H1 (cell line): ENCODE data around the gene SLC35F3. TPM values are rescaled to one million over a fixed set of nuclear protein-coding genes. Genes with fewer than 3 reads are reported as not detected.

ENCODE experiments used
- CTCF ChIA-PET: fragments of 300-600 bp; sonication (Branson Sonifier 250); formaldehyde crosslinking; loops from one replicate; lab custom pipeline; 2021; ENCODE audit not compliant: partially characterized antibody; lab: Charles Lee
- POLR2A ChIA-PET: fragments of 300-600 bp; sonication (Branson Sonifier 250); formaldehyde crosslinking; loops from one replicate; lab custom pipeline; 2021; ENCODE audit warnings: inconsistent platforms; ENCODE audit not compliant: partially characterized antibody; lab: Charles Lee
- DNase-seq, 2 experiments: peaks; one replicate each; pipeline versions ENCODE4 v3.0.0 to v3.0.0-alpha.2; 2010 to 2022; ENCODE audit warnings: low spot score in 2 of 2, low read depth in 1 of 2, mixed read lengths in 1 of 2
- FAIRE-seq: peaks from 2 replicates; lab custom pipeline; 2011; peaks lifted over from hg19 to GRCh38; lab: Jason Lieb, UNC
- H2AFZ ChIP-seq: 2 replicates; pipeline ENCODE4 v1.8.1; 2012; ENCODE audit warnings: low read length, inconsistent platforms
- H2AK5ac ChIP-seq: 2 replicates; pipeline ENCODE4 v1.6.1; 2013; ENCODE audit warnings: low read depth, low read length
- H2BK120ac ChIP-seq: replicated peaks from 2 replicates; pipeline ENCODE3; 2013; ENCODE audit warnings: low read depth, low read length, inconsistent platforms
- H2BK12ac ChIP-seq: 2 replicates; pipeline ENCODE4 v1.6.1; 2013; ENCODE audit warnings: low read depth, low read length
- H2BK15ac ChIP-seq: 2 replicates; pipeline ENCODE4 v1.6.1; 2013; ENCODE audit warnings: low read length
- H2BK20ac ChIP-seq: 2 replicates; pipeline ENCODE4 v1.6.1; 2013; ENCODE audit warnings: low read length
- H2BK5ac ChIP-seq: 2 replicates; pipeline ENCODE4 v1.6.1; 2013; ENCODE audit warnings: low read depth, low read length
- H3K14ac ChIP-seq: 2 replicates; pipeline ENCODE4 v1.6.1; 2013; ENCODE audit warnings: inconsistent platforms; ENCODE audit not compliant: insufficient read length
- H3K18ac ChIP-seq: 2 replicates; pipeline ENCODE4 v1.6.1; 2013; ENCODE audit warnings: low read length; ENCODE audit errors: extremely low read depth
- H3K23ac ChIP-seq: 2 replicates; pipeline ENCODE4 v1.6.1; 2013; ENCODE audit warnings: inconsistent platforms; ENCODE audit not compliant: insufficient read length
- H3K23me2 ChIP-seq: 2 replicates; pipeline ENCODE4 v1.6.1; 2013; ENCODE audit warnings: low read depth, low read length
- H3K27ac ChIP-seq: 2 replicates; pipeline ENCODE4 v1.6.1; 2011; ENCODE audit warnings: low read depth, low read length, inconsistent platforms
- H3K27me3 ChIP-seq, 4 experiments: replicated peaks in 1 of 4; 1 replicate in 1 of 4; 2 replicates in 3 of 4; pipeline versions ENCODE4 v1.6.1 to v1.8.1; 2011 to 2013; ENCODE audit warnings: low read length in 3 of 4, mild to moderate bottlenecking in 3 of 4, inconsistent platforms in 2 of 4, mixed read lengths in 2 of 4, moderate library complexity in 1 of 4; ENCODE audit not compliant: control insufficient read depth in 3 of 4, insufficient read depth in 3 of 4; ENCODE audit errors: extremely low read depth in 1 of 4
- H3K36me3 ChIP-seq, 4 experiments: 2 replicates each; pipeline versions ENCODE4 v1.6.1 to v1.8.1; 2011 to 2013; ENCODE audit warnings: mild to moderate bottlenecking in 4 of 4, low read length in 3 of 4, moderate library complexity in 2 of 4, control low read depth in 1 of 4, inconsistent platforms in 1 of 4; ENCODE audit not compliant: insufficient read depth in 4 of 4, control insufficient read depth in 2 of 4
- H3K4ac ChIP-seq: replicated peaks from 2 replicates; pipeline ENCODE3; 2013; ENCODE audit warnings: low read length, low read depth, mixed read lengths, inconsistent platforms; ENCODE audit not compliant: insufficient read length
- H3K4me1 ChIP-seq, 4 experiments: replicated peaks in 1 of 4; 1 replicate in 1 of 4; 2 replicates in 3 of 4; pipeline versions ENCODE4 v1.6.1 to v1.8.1; 2011 to 2013; ENCODE audit warnings: low read length in 3 of 4, inconsistent platforms in 2 of 4, mixed read lengths in 1 of 4; ENCODE audit not compliant: insufficient read depth in 4 of 4, control insufficient read depth in 3 of 4
- H3K4me2 ChIP-seq, 2 experiments: 2 replicates each; pipeline versions ENCODE4 v1.6.1 to v1.8.1; 2011 to 2013; ENCODE audit warnings: low read depth in 2 of 2, low read length in 2 of 2, control low read depth in 1 of 2, inconsistent platforms in 1 of 2, mild to moderate bottlenecking in 1 of 2; ENCODE audit not compliant: insufficient read depth in 1 of 2
- H3K4me3 ChIP-seq, 4 experiments: fragments of 200-600, 300-600 bp in 1 of 4; sonication (generic), shearing (Covaris generic), sonication (Bioruptor Twin) in 1 of 4; 2 replicates each; pipeline versions ENCODE4 v1.5.1 to v1.8.1; 2011 to 2016; ENCODE audit warnings: low read length in 4 of 4, low read depth in 3 of 4, control low read depth in 2 of 4, inconsistent platforms in 2 of 4, mild to moderate bottlenecking in 2 of 4, mixed read lengths in 1 of 4, moderate library complexity in 1 of 4; ENCODE audit not compliant: insufficient read depth in 2 of 4; ENCODE audit errors: extremely low read depth in 1 of 4
- H3K56ac ChIP-seq: replicated peaks from 2 replicates; pipeline ENCODE3; 2013; ENCODE audit warnings: low read depth, mild to moderate bottlenecking, mixed read lengths, low read length, inconsistent platforms; ENCODE audit not compliant: insufficient read length
- H3K79me1 ChIP-seq: 2 replicates; pipeline ENCODE4 v1.6.1; 2013; ENCODE audit warnings: low read depth, low read length, control low read depth
- H3K79me2 ChIP-seq, 2 experiments: 2 replicates each; pipeline versions ENCODE4 v1.6.1 to v1.8.1; 2012 to 2013; ENCODE audit warnings: low read length in 2 of 2, mild to moderate bottlenecking in 2 of 2, inconsistent platforms in 1 of 2; ENCODE audit not compliant: insufficient read depth in 2 of 2, control insufficient read depth in 1 of 2
- H3K9ac ChIP-seq, 4 experiments: replicated peaks in 1 of 4; 1 replicate in 1 of 4; 2 replicates in 3 of 4; pipeline versions ENCODE4 v1.6.1 to v1.8.1; 2011 to 2013; ENCODE audit warnings: low read depth in 3 of 4, low read length in 3 of 4, control low read depth in 2 of 4, mild to moderate bottlenecking in 2 of 4, moderate library complexity in 2 of 4, inconsistent platforms in 1 of 4; ENCODE audit errors: extremely low read depth in 1 of 4
- H3K9me3 ChIP-seq, 2 experiments: 2 replicates each; pipeline versions ENCODE4 v1.6.1 to v1.8.1; 2012 to 2013; ENCODE audit warnings: mild to moderate bottlenecking in 2 of 2, moderate library complexity in 2 of 2, control low read depth in 1 of 2, inconsistent platforms in 1 of 2, low read depth in 1 of 2, low read length in 1 of 2, mixed read lengths in 1 of 2; ENCODE audit not compliant: insufficient read depth in 2 of 2
- H4K20me1 ChIP-seq, 2 experiments: replicated peaks in 1 of 2; 2 replicates each; pipeline versions ENCODE3 to v1.8.1; 2011 to 2013; ENCODE audit warnings: inconsistent platforms in 2 of 2, low read length in 2 of 2, mild to moderate bottlenecking in 1 of 2; ENCODE audit not compliant: insufficient read depth in 2 of 2, control insufficient read depth in 1 of 2
- H4K5ac ChIP-seq: 2 replicates; pipeline ENCODE4 v1.6.1; 2013; ENCODE audit warnings: low read length, low read depth, mixed read lengths, inconsistent platforms; ENCODE audit not compliant: insufficient read length
- H4K8ac ChIP-seq: 2 replicates; pipeline ENCODE4 v1.8.0; 2013; ENCODE audit warnings: mild to moderate bottlenecking, moderate library complexity, low read length, inconsistent platforms; ENCODE audit not compliant: insufficient read depth; ENCODE audit errors: extremely low read depth
- H4K91ac ChIP-seq: replicated peaks from 2 replicates; pipeline ENCODE3; 2013; ENCODE audit warnings: low read length, mixed read lengths, inconsistent platforms; ENCODE audit not compliant: insufficient read length
- CHD1 ChIP-seq: IDR thresholded peaks from 2 replicates; pipeline ENCODE4 v1.6.1; 2012; ENCODE audit warnings: low read depth, low read length, improper control_type of control experiment
- FOSL1 ChIP-seq: IDR thresholded peaks from 2 replicates; pipeline ENCODE4 v1.6.1; 2011; ENCODE audit warnings: mild to moderate bottlenecking, low read depth, low read length, moderate library complexity; ENCODE audit not compliant: insufficient read depth
- NANOG ChIP-seq: IDR thresholded peaks from 2 replicates; pipeline ENCODE4 v1.6.1; 2011; ENCODE audit warnings: low read length, low read depth, mild to moderate bottlenecking, inconsistent platforms; ENCODE audit not compliant: insufficient read depth, poor library complexity, severe bottlenecking
- RBBP5 ChIP-seq: IDR thresholded peaks from 2 replicates; pipeline ENCODE4 v1.7.1; 2012; ENCODE audit warnings: low read depth, mild to moderate bottlenecking, inconsistent platforms, low read length, moderate library complexity, borderline replicate concordance
- RFX5 ChIP-seq: IDR thresholded peaks from 2 replicates; pipeline ENCODE4 v1.6.1; 2011; ENCODE audit warnings: low read depth, low read length, improper control_type of control experiment, borderline replicate concordance
- SP2 ChIP-seq: IDR thresholded peaks from 2 replicates; pipeline ENCODE4 v1.6.1; 2012; ENCODE audit warnings: mild to moderate bottlenecking, low read length, inconsistent platforms
- SP4 ChIP-seq: IDR thresholded peaks from 2 replicates; pipeline ENCODE4 v1.6.1; 2012; ENCODE audit warnings: low read length, inconsistent platforms
- ZNF274 ChIP-seq: IDR thresholded peaks from 2 replicates; pipeline ENCODE4 v1.7.0; 2012; ENCODE audit warnings: low read length, borderline replicate concordance; ENCODE audit errors: extremely low read depth
- WGBS, 2 experiments: shearing (Covaris generic) in 1 of 2; methylation state at CpG; one replicate each; pipeline versions ENCODE4 v1.1.6 to v1.1.7; 2013 to 2015; ENCODE audit warnings: low lambda C conversion rate in 2 of 2, mixed read lengths in 2 of 2, inconsistent platforms in 1 of 2, low coverage in 1 of 2, missing lambda C conversion rate in 1 of 2; ENCODE audit not compliant: insufficient replicate concordance in 2 of 2, insufficient coverage in 1 of 2, insufficient read length in 1 of 2; ENCODE audit errors: extremely low coverage in 1 of 2, missing lambda C conversion rate in 1 of 2; 5-methylcytosine and 5-hydroxymethylcytosine counted together
- polyA plus RNA-seq, 7 experiments: library from polyadenylated mRNA; depleted of rRNA in 3 of 7; stranded (reverse) in 5 of 7; unstranded in 2 of 7; fragments of >200 nt in 5 of 7; fragments of 200-250 nt in 2 of 7; gene quantifications; 1 replicate in 5 of 7; 2 replicates in 1 of 7; 4 replicates in 1 of 7; pipeline versions ENCODE4 v1.2.1 to v1.2.3, GENCODE V29; 2011 to 2013; ENCODE audit warnings: missing spikeins in 2 of 7, mixed read lengths in 2 of 7
- total RNA-seq: library from RNA; stranded (reverse); fragmentation: NEBNext Ultra II Directional; extraction: Animal tissue kit (Norgen Biotek cat#: 25700); gene quantifications from 2 replicates; pipeline ENCODE4 v1.2.1, GENCODE V29; 2021
- TF ChIP-seq, protein P1 (sequence below): IDR thresholded peaks from 2 replicates; pipeline ENCODE4 v1.6.1; 2011; ENCODE audit warnings: low read length, improper control_type of control experiment

The SLC35F3 gene
- total and polyA plus RNA-seq, 2 of the 8 experiments (the other 6 are each of a cell fraction or from before 2014, with no cell fraction given), result 0.78 to 1.2 TPM

DNA sequence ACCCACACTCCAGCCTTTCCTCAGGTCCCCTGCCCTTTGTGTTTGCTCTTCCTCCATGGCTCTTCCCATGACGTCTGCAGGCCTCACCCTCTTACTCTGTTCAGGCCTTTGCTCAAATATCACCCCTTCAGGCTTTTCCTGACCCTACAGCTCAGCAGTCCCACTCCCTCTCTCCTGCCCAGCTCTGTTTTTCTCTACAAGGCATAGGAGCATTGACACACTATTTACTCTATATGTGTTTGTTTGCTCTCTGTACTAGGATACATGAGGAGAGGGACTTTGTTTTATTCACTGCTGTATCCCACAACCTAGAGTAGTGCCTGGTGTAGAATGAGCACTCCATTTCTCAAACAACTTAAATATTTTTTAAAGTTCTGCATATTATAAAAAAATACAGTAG lies 361.4 kb downstream of the SLC35F3 start:
- H3K27ac ChIP-seq, result no peak overlapping the region
- no peak for DNase-seq
- H4K20me1 ChIP-seq, result no peaks in the 10 kb centered on the region
- 86% methylated on average over 1 of the region's 1 CpG; no CpG with 5 or more reads in 1 of the 2 experiments for WGBS, 2 experiments
- H3K9me3 ChIP-seq, result peaks cover 3 to 12% of the 10 kb centered on the region in 2 experiments; a peak in 2 of 4 replicates
- no peak overlapping the region for H2AFZ ChIP-seq
- H3K4me1 ChIP-seq, result peaks cover 0 to 5% (median 0%) of the 10 kb centered on the region in 4 experiments; a peak in 1 of 7 replicates
- no peak for TF ChIP-seq SP4
- no peak for TF ChIP-seq FOSL1
- TF ChIP-seq CHD1, result no peak
- no peak for TF ChIP-seq SP2
- TF ChIP-seq, protein P1, sequence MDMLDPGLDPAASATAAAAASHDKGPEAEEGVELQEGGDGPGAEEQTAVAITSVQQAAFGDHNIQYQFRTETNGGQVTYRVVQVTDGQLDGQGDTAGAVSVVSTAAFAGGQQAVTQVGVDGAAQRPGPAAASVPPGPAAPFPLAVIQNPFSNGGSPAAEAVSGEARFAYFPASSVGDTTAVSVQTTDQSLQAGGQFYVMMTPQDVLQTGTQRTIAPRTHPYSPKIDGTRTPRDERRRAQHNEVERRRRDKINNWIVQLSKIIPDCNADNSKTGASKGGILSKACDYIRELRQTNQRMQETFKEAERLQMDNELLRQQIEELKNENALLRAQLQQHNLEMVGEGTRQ, result no peak
- no peak for TF ChIP-seq NANOG
- TF ChIP-seq ZNF274, result no peak
- TF ChIP-seq RFX5, result no peak
- no peak for TF ChIP-seq RBBP5
- TF ChIP-seq, all 59 proteins: peak for 0
- Histone ChIP-seq H2BK5ac (no peak overlapping the region), H2AK5ac (no peak overlapping the region), H3K4me3 (no peak overlapping the region), H3K9ac (no peak overlapping the region), H3K14ac (no peak overlapping the region), H3K4me2 (no peak overlapping the region), H2BK12ac (no peak overlapping the region), H2BK15ac (no peak overlapping the region), H3K18ac (no peak overlapping the region), H4K91ac (no peak overlapping the region), H3K79me1 (no peaks in the 10 kb centered on the region), H3K27me3 (no peaks in the 10 kb centered on the region), H3K23ac (no peak overlapping the region), H3K4ac (no peak overlapping the region), H3K79me2 (no peaks in the 10 kb centered on the region), H2BK20ac (no peak overlapping the region), H3K23me2 (no peaks in the 10 kb centered on the region), H4K5ac (no peak overlapping the region), H4K8ac (no peak overlapping the region), H2BK120ac (no peak overlapping the region), H3K56ac (no peak overlapping the region), H3K36me3 (no peaks in the 10 kb centered on the region)
- no peak for FAIRE-seq
- ChIA-PET POLR2A (no interaction called here), CTCF (no interaction called here)
